Nephron progenitor cell (in vitro differentiated cells): ENCODE data around the gene GDPD5.

Experiments used
- DNase-seq: peaks from one replicate; pipeline ENCODE4 v3.0.0; 2021
- H3K27ac Mint-ChIP-seq: 2 replicates; pipeline ENCODE4 v1.8.0; 2021; ENCODE audit warnings: mild to moderate bottlenecking, moderate library complexity, mixed read lengths
- H3K27me3 Mint-ChIP-seq: 2 replicates; pipeline ENCODE4 v1.8.0; 2021; ENCODE audit warnings: mild to moderate bottlenecking, low read depth, mixed read lengths; ENCODE audit not compliant: poor library complexity
- H3K36me3 Mint-ChIP-seq: 2 replicates; pipeline ENCODE4 v1.8.0; 2021; ENCODE audit warnings: low read depth, mixed read lengths
- H3K4me1 Mint-ChIP-seq: 2 replicates; pipeline ENCODE4 v1.8.0; 2021; ENCODE audit warnings: mixed read lengths
- H3K4me3 Mint-ChIP-seq: 2 replicates; pipeline ENCODE4 v1.8.0; 2021; ENCODE audit warnings: mild to moderate bottlenecking, moderate library complexity, mixed read lengths
- H3K9me3 Mint-ChIP-seq: 2 replicates; pipeline ENCODE4 v1.8.0; 2021; ENCODE audit warnings: mild to moderate bottlenecking, moderate library complexity, mixed read lengths
- TF ChIP-seq, protein P1 (sequence below): fragments of 200-600 bp; sonication (generic); IDR thresholded peaks from 2 replicates; pipeline ENCODE4 v1.5.0; 2021; ENCODE audit warnings: antibody characterized with exemption

The GDPD5 gene

DNA sequence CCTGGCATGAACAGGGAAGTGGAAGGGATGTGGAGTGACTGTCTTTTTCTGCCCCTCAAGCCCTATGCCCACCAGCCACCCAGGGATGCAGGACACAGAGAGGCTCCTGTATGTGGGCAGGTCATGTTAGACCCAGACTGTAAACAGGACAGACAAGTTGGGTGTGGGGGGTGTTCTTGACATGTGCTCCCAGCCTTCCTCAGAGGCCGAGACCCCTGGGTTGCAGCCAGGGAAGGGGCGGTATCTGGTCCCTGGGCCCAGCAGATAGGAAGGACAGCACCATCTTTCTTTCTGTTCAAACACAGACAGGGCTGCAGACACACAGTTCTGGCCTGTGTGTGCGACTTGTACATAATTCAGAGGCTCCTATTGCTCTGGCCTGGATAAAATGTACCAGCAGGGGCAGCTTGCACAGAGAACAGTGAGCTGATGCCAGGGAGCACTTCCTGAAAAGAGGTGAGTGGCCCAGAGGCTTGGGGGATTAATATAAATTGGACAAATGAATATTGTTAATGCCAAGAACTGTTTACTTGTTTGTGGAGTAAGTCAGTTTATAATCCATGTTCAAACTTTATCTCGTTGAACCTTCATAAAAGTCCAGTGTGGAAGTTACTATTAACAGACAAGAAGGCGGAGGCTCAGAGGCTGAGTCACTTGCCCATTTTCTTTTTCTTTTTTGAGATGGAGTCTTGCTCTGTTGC is 16.6 kb downstream of the GDPD5 start:
- Mint-ChIP-seq H3K4me3 (no peak overlapping the region), H3K4me1 (peaks cover 14% of the 10 kb centered on the region), H3K36me3 (no peaks in the 10 kb centered on the region), H3K27ac (no peak overlapping the region), H3K9me3 (no peaks in the 10 kb centered on the region), H3K27me3 (peaks cover 9% of the 10 kb centered on the region)
- no peak for DNase-seq
- TF ChIP-seq, protein P1, sequence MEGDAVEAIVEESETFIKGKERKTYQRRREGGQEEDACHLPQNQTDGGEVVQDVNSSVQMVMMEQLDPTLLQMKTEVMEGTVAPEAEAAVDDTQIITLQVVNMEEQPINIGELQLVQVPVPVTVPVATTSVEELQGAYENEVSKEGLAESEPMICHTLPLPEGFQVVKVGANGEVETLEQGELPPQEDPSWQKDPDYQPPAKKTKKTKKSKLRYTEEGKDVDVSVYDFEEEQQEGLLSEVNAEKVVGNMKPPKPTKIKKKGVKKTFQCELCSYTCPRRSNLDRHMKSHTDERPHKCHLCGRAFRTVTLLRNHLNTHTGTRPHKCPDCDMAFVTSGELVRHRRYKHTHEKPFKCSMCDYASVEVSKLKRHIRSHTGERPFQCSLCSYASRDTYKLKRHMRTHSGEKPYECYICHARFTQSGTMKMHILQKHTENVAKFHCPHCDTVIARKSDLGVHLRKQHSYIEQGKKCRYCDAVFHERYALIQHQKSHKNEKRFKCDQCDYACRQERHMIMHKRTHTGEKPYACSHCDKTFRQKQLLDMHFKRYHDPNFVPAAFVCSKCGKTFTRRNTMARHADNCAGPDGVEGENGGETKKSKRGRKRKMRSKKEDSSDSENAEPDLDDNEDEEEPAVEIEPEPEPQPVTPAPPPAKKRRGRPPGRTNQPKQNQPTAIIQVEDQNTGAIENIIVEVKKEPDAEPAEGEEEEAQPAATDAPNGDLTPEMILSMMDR = no peak

DNA sequence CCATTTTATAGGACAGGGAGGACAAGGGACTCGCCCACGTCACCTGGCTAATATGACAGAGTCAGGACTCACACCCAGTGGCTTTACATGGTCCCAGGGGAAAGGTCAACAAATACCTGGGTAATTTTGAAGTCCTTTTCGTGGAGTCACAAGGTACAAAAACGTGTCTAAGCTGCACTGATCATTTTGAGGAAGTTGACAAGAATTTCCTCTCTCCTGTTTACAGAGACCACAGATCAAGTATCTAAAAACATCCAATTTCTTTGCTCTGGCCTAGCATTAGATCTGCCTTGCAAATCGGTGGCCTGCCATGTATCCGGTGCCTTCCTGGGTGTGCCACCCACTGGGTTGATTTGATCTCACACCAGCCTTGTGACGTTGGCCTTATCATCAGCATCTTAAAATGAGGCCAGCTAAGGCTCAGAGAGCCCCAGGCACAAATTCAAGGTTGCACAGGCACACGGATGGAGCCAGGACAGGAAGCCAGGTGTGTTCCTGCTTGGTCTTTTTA is 17.6 kb downstream of the GDPD5 start:
- H3K4me3 Mint-ChIP-seq = no peak overlapping the region
- peaks cover 14% of the 10 kb centered on the region for H3K4me1 Mint-ChIP-seq
- TF ChIP-seq, protein P1 = no peak
- no peak for DNase-seq
- no peak overlapping the region for H3K27ac Mint-ChIP-seq
- H3K27me3 Mint-ChIP-seq = peaks cover 10% of the 10 kb centered on the region
- H3K9me3 Mint-ChIP-seq = no peaks in the 10 kb centered on the region
- no peaks in the 10 kb centered on the region for H3K36me3 Mint-ChIP-seq

DNA sequence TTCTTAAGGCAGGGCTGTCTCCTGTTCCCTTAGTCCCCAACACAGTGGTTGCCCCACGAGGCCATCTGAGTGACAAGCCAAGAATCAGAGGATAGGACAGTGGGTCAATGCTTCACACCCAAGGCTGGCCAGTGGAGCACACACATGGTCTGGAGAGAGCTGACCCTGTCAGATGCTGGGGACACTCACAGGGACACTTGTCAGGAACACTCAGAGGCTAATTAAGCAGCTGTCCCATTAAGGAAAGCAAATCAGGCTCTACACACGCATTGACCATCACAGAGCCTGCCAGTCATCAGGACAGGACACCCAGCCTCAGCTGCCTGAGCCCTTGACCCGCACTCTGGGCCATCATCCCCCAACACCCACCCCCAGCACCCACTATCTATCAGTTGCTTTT is 18.2 kb downstream of the GDPD5 start:
- Mint-ChIP-seq H3K4me3 (no peak overlapping the region), H3K36me3 (no peaks in the 10 kb centered on the region), H3K27me3 (peaks cover 12% of the 10 kb centered on the region), H3K4me1 (peaks cover 14% of the 10 kb centered on the region), H3K9me3 (no peaks in the 10 kb centered on the region), H3K27ac (no peak overlapping the region)
- DNase-seq = no peak
- TF ChIP-seq, protein P1 = no peak

DNA sequence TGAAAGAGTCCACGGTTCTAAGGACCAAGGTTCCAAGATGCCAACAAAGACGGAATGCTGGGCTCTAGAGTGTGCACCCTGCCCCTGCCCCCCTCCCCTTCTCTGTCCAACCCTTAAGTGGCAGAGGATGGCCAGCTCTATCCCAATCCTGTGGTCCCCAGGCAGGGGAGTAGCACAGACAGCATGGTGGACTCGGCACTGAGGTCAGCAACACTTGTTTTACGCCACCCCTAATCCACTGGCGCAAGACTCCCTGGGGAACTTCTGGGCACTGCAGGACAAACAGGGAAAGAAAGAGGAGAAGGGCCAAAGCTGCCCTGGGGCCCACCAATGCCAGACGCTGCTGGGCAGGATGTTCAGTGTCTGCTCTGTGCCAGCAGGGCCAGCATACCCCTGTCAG is 18.9 kb downstream of the GDPD5 start:
- TF ChIP-seq, protein P1 = no peak
- H3K4me3 Mint-ChIP-seq = no peak overlapping the region
- DNase-seq = no peak
- no peaks in the 10 kb centered on the region for H3K36me3 Mint-ChIP-seq
- H3K27me3 Mint-ChIP-seq = peaks cover 15% of the 10 kb centered on the region
- H3K9me3 Mint-ChIP-seq = no peaks in the 10 kb centered on the region
- H3K4me1 Mint-ChIP-seq = peaks cover 10% of the 10 kb centered on the region
- H3K27ac Mint-ChIP-seq = no peak overlapping the region

DNA sequence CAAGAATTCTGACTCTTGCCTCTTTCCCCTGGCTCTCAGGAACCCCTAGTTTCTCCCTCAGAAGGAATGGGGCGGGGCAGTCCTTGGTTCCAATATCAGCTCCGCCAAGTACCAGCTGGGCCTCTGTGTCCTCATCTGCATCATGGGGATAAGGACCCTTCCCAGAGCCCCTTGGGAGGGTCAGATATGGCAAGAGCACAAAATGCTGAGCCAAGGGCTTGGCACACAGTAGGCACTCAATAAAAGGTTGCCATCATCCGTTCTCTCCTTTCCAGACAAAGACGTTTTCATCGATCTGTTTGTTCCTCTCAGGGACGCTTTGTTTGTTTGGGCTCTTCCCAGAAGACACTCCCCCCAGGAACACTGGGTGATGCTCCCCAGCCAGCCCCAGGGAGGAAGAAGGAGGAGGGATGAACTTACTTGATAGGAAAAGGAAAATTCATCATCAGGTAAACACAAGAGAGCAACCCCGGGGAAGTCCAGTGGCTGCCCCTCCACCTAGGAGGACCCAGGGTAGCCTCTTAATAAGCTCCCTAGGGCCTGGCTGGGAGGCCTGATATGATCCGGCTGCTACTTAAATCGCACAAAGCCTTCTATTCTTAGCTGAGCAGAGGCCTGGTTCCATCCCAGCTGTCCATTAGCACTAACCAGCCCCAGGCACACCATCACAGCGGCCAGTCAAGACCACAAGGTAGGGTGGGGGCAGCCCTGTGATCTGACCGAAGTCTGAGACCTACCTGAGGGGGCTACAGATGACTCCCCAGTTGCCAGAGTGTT is 19.6 kb downstream of the GDPD5 start:
- Mint-ChIP-seq H3K4me3 (no peak overlapping the region), H3K27ac (no peak overlapping the region), H3K36me3 (no peaks in the 10 kb centered on the region), H3K4me1 (peaks cover 8% of the 10 kb centered on the region), H3K27me3 (peaks cover 11% of the 10 kb centered on the region), H3K9me3 (no peaks in the 10 kb centered on the region)
- no peak for DNase-seq
- TF ChIP-seq, protein P1 = no peak
